ENCODE results near the gene THBD. TPM values are rescaled to one million over a fixed set of nuclear protein-coding genes. Genes with fewer than 3 reads are reported as not detected.

THBD gene
- total RNA-seq, 4 donors from 2014 or later = 144 to 213 (median 178) TPM

GRCh38 chr20:23091721-23092383, 42.4 kb upstream of the THBD start:
- peak in 1 of 2 donors; percentile 70 for DNase-seq (ENCODE audit: low spot score in 2 of 2)
- intact Hi-C loops (cut with DNase I; ENCODE audit: low total_unique reads) = no loop called here
- TF ChIP-seq CTCF (IDR thresholded peaks at IDR 0.05) = no peak
- no peak for TF ChIP-seq POLR2A (IDR thresholded peaks at IDR 0.05)
- 76 to 79% methylated on average over 8 of the region's 8 CpGs for WGBS, 2 donors
- no peak overlapping the region for H3K4me3 ChIP-seq (ENCODE audit: low read depth, poor library complexity, severe bottlenecking)

GRCh38 chr20:23090878-23091277, 41.4 kb upstream of the THBD start:
- WGBS, 2 donors = 82 to 87% methylated on average over 4 of the region's 4 CpGs
- intact Hi-C loops (cut with DNase I; ENCODE audit: low total_unique reads) = no loop called here

GRCh38 chr20:23090147-23090546, 40.7 kb upstream of the THBD start:
- H3K4me3 ChIP-seq (ENCODE audit: low read depth, poor library complexity, severe bottlenecking) = no peak overlapping the region
- peak in 1 of 2 donors; percentile 54 for DNase-seq (ENCODE audit: low spot score in 2 of 2)
- intact Hi-C loops (cut with DNase I; ENCODE audit: low total_unique reads) = no loop called here
- 84 to 91% methylated on average over 6 of the region's 6 CpGs for whole genome bisulfite sequencing, 2 donors
- TF ChIP-seq CTCF (IDR thresholded peaks at IDR 0.05) = no peak
- TF ChIP-seq POLR2A (IDR thresholded peaks at IDR 0.05) = no peak

More at GRCh38 chr20:23090878-23091277, 41.4 kb upstream of the THBD start:
- H3K4me3 ChIP-seq (ENCODE audit: low read depth, poor library complexity, severe bottlenecking) = no peak overlapping the region
- no peak for DNase-seq (ENCODE audit: low spot score in 2 of 2)
- no peak for TF ChIP-seq CTCF (IDR thresholded peaks at IDR 0.05)
- no peak for TF ChIP-seq POLR2A (IDR thresholded peaks at IDR 0.05)

GRCh38 chr20:23088866-23089265, 39.4 kb upstream of the THBD start:
- intact Hi-C loops (cut with DNase I; ENCODE audit: low total_unique reads) = no loop called here
- no peak for TF ChIP-seq POLR2A (IDR thresholded peaks at IDR 0.05)
- TF ChIP-seq CTCF (IDR thresholded peaks at IDR 0.05) = no peak
- no peak for DNase-seq (ENCODE audit: low spot score in 2 of 2)
- WGBS, 2 donors = 90 to 91% methylated on average over 8 of the region's 8 CpGs
- H3K4me3 ChIP-seq (ENCODE audit: low read depth, poor library complexity, severe bottlenecking) = no peak overlapping the region

- WGBS, 2 donors = 74 to 86% methylated on average over 9 of the region's 9 CpGs
These were observed 38.2 kb upstream of the THBD start for GRCh38 chr20:23087587-23088251.

More at GRCh38 chr20:23087587-23088251, 38.2 kb upstream of the THBD start:
- intact Hi-C loops (cut with DNase I; ENCODE audit: low total_unique reads) = no loop called here
- no peak overlapping the region for H3K4me3 ChIP-seq (ENCODE audit: low read depth, poor library complexity, severe bottlenecking)
- TF ChIP-seq POLR2A (IDR thresholded peaks at IDR 0.05) (no peak), CTCF (IDR thresholded peaks at IDR 0.05) (no peak)
- peak in 1 of 2 donors; percentile 83 for DNase-seq (ENCODE audit: low spot score in 2 of 2)
